Ovary (tissue), 9 donors: ENCODE data around the gene NTRK3. TPM values are rescaled to one million over a fixed set of nuclear protein-coding genes. Genes with fewer than 3 reads are reported as not detected.

ENCODE experiments used
- DNase-seq, 5 donors: peaks; one replicate each; pipeline ENCODE4 v3.0.0-alpha.2; 2019 to 2020
- H3K27ac ChIP-seq, 2 donors: fragments of 200-600 bp; one replicate each; pipeline versions ENCODE4 v1.5.1 to v1.8.0; 2019 to 2022
- H3K27me3 ChIP-seq: fragments of 200-600 bp; one replicate; pipeline ENCODE4 v1.8.0; 2022
- H3K36me3 ChIP-seq: fragments of 200-600 bp; sonication (generic); one replicate; pipeline ENCODE4 v1.5.1; 2019
- H3K4me1 ChIP-seq: one replicate; pipeline ENCODE4 v1.8.1; 2013; ENCODE audit warnings: mild to moderate bottlenecking, moderate library complexity; ENCODE audit not compliant: insufficient read depth
- H3K4me3 ChIP-seq: fragments of 200-600 bp; sonication (generic); one replicate; pipeline ENCODE4 v1.5.1; 2017
- H3K9me3 ChIP-seq, 2 donors: fragments of 200-600 bp in 1 of 2; sonication (generic) in 1 of 2; one replicate each; pipeline versions ENCODE4 v1.5.1 to v1.8.1; 2013 to 2019; ENCODE audit warnings: mild to moderate bottlenecking in 1 of 2, moderate library complexity in 1 of 2
- CTCF ChIP-seq, 3 donors: fragments of 450-650 bp in 2 of 3; fragments of 200-600 bp in 1 of 3; IDR thresholded peaks; one replicate each; pipeline versions ENCODE4 v1.5.1 to v1.8.0; 2016 to 2022; ENCODE audit warnings: antibody characterized with exemption in 3 of 3, mild to moderate bottlenecking in 1 of 3
- EP300 ChIP-seq: sonication (generic); formaldehyde crosslinking; IDR thresholded peaks from one replicate; pipeline ENCODE4 v1.6.1; 2017; ENCODE audit warnings: antibody characterized with exemption
- POLR2A ChIP-seq: fragments of 450-650 bp; IDR thresholded peaks from one replicate; pipeline ENCODE4 v1.6.1; 2017; ENCODE audit warnings: antibody characterized with exemption, mild to moderate bottlenecking, moderate library complexity
- WGBS, 3 donors: extraction: QIAGEN DNeasy Blood & Tissue Kit in 1 of 3; methylation state at CpG; one replicate each; pipeline versions ENCODE4 v1.1.5 to v1.1.7; 2013 to 2017; 5-methylcytosine and 5-hydroxymethylcytosine counted together
- intact Hi-C, 4 donors: fragments of 100-400 bp; cut with DNase I; formaldehyde crosslinking; loops; one replicate each; pipeline versions ENCODE4 v1.11.0 to v1.15.1; 2022 to 2023
- polyA plus RNA-seq, 2 donors: library from polyadenylated mRNA; stranded (reverse); fragments of 200-250 nt in 1 of 2; fragments of 350-450 nt in 1 of 2; fragmentation: Illumina TruSeq in 1 of 2; extraction: RNeasy Lipid Tissue Mini Kit (QIAGEN cat#74804) in 1 of 2; gene quantifications; one replicate each; pipeline ENCODE4 v1.2.3, GENCODE V29; 2013 to 2014
- total RNA-seq, 7 donors: library from RNA; depleted of rRNA in 2 of 7; stranded (reverse); fragments of >200 nt in 2 of 7; fragmentation: NEBNext Ultra II Directional in 3 of 7; extraction: Animal tissue kit (Norgen Biotek cat#: 25700) in 3 of 7; gene quantifications; one replicate each; pipeline versions ENCODE4 v1.1.0 to v1.2.4, GENCODE V29; 2016 to 2023
- donor health status: DM: no; HTN: no; CAD: no; lungs with moderate emphysema.
- donor health status: DM: no; HTN: no; CAD: no.
- donor health status: Bipolar disorder and iron deficiency.
- donor health status: DM: yes; HTN: yes; CAD: no.
- donor health status: DM: no; HTN: no; CAD: no.
- donor health status: DM: yes; HTN: yes; CAD: no.

The NTRK3 gene
- total and polyA plus RNA-seq, 9 donors = 0.77 to 14.6 (median 2.7) TPM

GRCh38 chr15:88225461-88225860 lies 31.1 kb downstream of the NTRK3 start:
- no peak for DNase-seq
- TF ChIP-seq CTCF (IDR thresholded peaks at IDR 0.05) (no peak), EP300 (no peak), POLR2A (no peak)
- intact Hi-C loops = no loop called here
- Histone ChIP-seq H3K36me3 (no peaks in the 10 kb centered on the region), H3K27me3 (no peaks in the 10 kb centered on the region), H3K27ac (no peak overlapping the region), H3K9me3 (no peaks in the 10 kb centered on the region), H3K4me1 (no peaks in the 10 kb centered on the region), H3K4me3 (no peak overlapping the region)
- 32 to 46% (median 37%) methylated on average over 5 of the region's 5 CpGs for WGBS, 3 donors

- intact Hi-C loops = no loop called here
- WGBS, 3 donors = 21 to 46% (median 27%) methylated on average over 14 of the region's 14 CpGs
- no peaks in the 10 kb centered on the region for H3K36me3 ChIP-seq
- no peak for DNase-seq
- H3K27me3 ChIP-seq = no peaks in the 10 kb centered on the region
- H3K27ac ChIP-seq = no peak overlapping the region
- H3K4me3 ChIP-seq = no peak overlapping the region
- TF ChIP-seq CTCF (IDR thresholded peaks at IDR 0.05) (no peak), POLR2A (no peak), EP300 (no peak)
- no peaks in the 10 kb centered on the region for H3K4me1 ChIP-seq
- H3K9me3 ChIP-seq = no peaks in the 10 kb centered on the region
Measured at GRCh38 chr15:88223084-88223483, 33.5 kb downstream of the NTRK3 start.

GRCh38 chr15:88221836-88222235 lies 34.7 kb downstream of the NTRK3 start:
- WGBS, 3 donors = 51 to 68% (median 51%) methylated on average over 6 of the region's 6 CpGs
- Histone ChIP-seq H3K9me3 (no peaks in the 10 kb centered on the region), H3K27ac (no peak overlapping the region), H3K36me3 (no peaks in the 10 kb centered on the region), H3K4me1 (no peaks in the 10 kb centered on the region), H3K27me3 (no peaks in the 10 kb centered on the region), H3K4me3 (no peak overlapping the region)
- TF ChIP-seq EP300 = no peak
- TF ChIP-seq POLR2A = no peak
- no peak for TF ChIP-seq CTCF (IDR thresholded peaks at IDR 0.05)
- no peak for DNase-seq
- intact Hi-C loops = no loop called here

GRCh38 chr15:88220443-88221335 lies 35.9 kb downstream of the NTRK3 start:
- H3K27me3 ChIP-seq = no peaks in the 10 kb centered on the region
- no peak overlapping the region for H3K4me3 ChIP-seq
- H3K9me3 ChIP-seq = no peaks in the 10 kb centered on the region
- H3K4me1 ChIP-seq = no peaks in the 10 kb centered on the region
- H3K36me3 ChIP-seq = no peaks in the 10 kb centered on the region
- WGBS, 3 donors = 77 to 80% (median 77%) methylated on average over 11 of the region's 11 CpGs
- intact Hi-C loops = no loop called here
- TF ChIP-seq POLR2A (no peak), CTCF (IDR thresholded peaks at IDR 0.05) (no peak), EP300 (no peak)
- H3K27ac ChIP-seq = no peak overlapping the region
- DNase-seq = no peak
